Measurements from ENCODE around the gene BAX. TPM values are rescaled to one million over a fixed set of nuclear protein-coding genes. Genes with fewer than 3 reads are reported as not detected.

BAX gene
- total and polyA plus RNA-seq, 7 donors = 16.8 to 66.1 (median 22.2) TPM

DNA sequence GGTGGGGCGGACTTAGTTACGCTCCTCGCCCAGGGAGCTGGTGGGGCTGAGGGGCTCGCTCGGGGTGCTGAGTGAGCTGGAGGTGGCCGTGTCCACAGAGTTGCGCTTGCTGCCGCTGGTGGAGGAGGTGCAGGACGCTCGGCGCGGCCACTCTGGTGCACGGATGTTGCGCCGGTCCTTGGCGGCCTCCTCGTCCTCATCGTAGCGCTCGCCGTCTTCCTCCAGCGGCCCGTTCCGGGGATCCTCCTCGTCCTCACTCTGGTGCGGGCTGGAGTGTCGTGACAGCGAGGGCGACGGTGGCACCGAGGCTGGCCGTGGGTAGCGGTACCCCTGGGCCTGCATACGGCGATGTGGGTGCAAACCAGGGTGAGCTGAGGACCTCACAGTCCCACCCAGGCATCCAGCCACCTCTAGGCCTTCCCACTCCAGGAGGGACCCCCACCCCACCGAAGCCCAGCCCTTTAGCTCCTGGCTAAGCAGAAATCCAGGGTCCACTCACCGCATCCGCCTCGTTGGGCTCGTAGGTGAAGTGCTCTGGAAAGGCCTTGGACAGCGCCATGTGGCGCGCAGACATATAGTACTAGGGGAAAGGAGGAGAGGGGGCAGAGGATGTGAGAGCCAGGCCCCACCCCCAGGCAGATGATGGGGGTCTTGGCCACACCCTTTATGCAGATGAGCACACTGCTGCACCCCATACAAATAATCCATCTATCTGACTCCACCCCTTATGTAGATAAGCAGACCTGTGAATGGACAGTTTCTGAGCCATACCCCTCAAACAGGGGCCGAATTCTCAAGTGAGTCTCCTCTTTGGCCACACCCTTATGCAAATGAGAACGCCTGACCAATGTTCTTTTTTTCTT, 14.8 kb downstream of the BAX start:
- ATAC-seq = no peak
- H3K4me1 ChIP-seq = peaks cover 30% of the 10 kb centered on the region
- no peak overlapping the region for H3K27ac ChIP-seq
- 91 to 93% (median 92%) methylated on average over 42 to 45 of the region's 45 CpGs for WGBS, 3 donors
- H3K9me3 ChIP-seq = no peaks in the 10 kb centered on the region
- intact Hi-C loops (cut with DNase I) = loop anchor here in 1 of 2 donors (2.0 to 10.0 kb wide), 3 partner anchors 97 to 335 kb away; partner anchors contain the start of genes DBP and PPP1R15A
- TF ChIP-seq, protein P1, sequence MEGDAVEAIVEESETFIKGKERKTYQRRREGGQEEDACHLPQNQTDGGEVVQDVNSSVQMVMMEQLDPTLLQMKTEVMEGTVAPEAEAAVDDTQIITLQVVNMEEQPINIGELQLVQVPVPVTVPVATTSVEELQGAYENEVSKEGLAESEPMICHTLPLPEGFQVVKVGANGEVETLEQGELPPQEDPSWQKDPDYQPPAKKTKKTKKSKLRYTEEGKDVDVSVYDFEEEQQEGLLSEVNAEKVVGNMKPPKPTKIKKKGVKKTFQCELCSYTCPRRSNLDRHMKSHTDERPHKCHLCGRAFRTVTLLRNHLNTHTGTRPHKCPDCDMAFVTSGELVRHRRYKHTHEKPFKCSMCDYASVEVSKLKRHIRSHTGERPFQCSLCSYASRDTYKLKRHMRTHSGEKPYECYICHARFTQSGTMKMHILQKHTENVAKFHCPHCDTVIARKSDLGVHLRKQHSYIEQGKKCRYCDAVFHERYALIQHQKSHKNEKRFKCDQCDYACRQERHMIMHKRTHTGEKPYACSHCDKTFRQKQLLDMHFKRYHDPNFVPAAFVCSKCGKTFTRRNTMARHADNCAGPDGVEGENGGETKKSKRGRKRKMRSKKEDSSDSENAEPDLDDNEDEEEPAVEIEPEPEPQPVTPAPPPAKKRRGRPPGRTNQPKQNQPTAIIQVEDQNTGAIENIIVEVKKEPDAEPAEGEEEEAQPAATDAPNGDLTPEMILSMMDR (IDR thresholded peaks at IDR 0.05) = no peak
- H3K4me3 ChIP-seq = no peak overlapping the region
- DNase-seq = no peak
- H3K36me3 ChIP-seq (ENCODE audit: insufficient read depth in 1 of 2, low read depth in 1 of 2) = peaks cover 6 to 75% of the 10 kb centered on the region in 2 donors
- no peaks in the 10 kb centered on the region for H3K27me3 ChIP-seq (ENCODE audit: insufficient read depth in 3 of 3, low read length in 2 of 3)

DNA sequence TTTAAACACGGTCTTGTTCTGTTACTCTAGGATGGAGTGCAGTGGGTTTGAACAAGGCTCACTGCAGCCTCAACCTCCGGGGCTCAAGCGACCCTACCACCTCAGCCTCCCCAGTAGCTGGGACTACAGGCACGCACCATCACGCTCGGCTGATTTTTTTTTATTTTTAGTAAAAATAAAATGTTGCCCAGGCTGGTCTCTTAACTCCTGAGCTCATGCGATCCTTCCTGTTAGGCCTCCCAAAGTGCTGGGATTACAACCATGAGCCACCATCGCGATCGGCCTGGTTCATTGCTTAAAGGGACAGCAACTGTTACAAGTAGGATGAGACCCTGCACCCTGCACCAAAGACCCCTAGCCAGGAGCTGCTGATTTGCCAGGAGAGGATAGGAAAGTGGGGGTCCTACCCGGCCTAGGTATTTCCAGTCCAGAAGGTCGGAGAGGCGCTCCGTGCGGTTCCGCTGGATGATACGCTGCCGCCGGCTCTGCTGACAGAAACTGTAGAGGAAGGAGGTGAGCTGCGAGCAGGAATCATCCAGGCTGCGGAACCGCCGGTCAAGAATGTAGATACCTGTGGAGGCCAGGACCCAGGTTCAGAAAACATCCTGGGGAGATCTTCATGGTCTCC, 15.6 kb downstream of the BAX start:
- no peak for ATAC-seq

DNA sequence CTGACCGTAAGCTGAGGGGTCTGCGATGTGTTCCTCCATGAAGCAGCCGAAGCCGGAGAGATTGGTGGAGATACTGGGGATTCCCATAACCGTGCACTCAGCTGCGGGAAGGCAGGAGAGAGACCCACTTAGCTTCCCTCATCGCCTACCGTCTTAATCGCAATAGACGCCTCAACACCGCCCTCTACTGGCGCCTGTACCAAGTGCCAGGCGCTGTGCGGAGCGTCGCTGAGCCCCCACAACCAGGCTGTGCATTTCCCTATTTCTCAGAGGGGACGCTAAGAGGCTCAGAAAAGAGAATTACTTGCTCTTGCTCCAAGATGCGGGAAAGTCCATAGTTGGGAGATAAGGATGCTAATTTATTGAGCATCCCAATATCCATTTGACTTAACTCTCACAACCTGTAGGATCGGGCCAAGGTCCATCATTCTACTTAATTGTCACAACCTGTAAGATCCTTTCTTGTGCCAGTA, 16.3 kb downstream of the BAX start:
- DNase-seq (peak; percentile 82 to 91), ATAC-seq (peak; percentile 41 to 68 (median 66))
- TF ChIP-seq, protein P1 (IDR thresholded peaks at IDR 0.05) = peak; percentile 92
- Histone ChIP-seq H3K36me3 (ENCODE audit: insufficient read depth in 1 of 2, low read depth in 1 of 2) (peaks cover 6 to 80% of the 10 kb centered on the region in 2 donors), H3K27ac (peak overlapping the region; percentile 43), H3K4me3 (no peak overlapping the region), H3K27me3 (ENCODE audit: insufficient read depth in 3 of 3, low read length in 2 of 3) (no peaks in the 10 kb centered on the region), H3K4me1 (peaks cover 27% of the 10 kb centered on the region), H3K9me3 (no peaks in the 10 kb centered on the region)
- 26 to 30% (median 29%) methylated on average over 19 of the region's 19 CpGs for WGBS, 3 donors
- intact Hi-C loops (cut with DNase I) = loop anchor here in 1 of 2 donors (2.0 kb wide), 1 partner anchor 182 kb away; no protein-coding TSS in a partner anchor

More for the DNA sequence above, 15.6 kb downstream of the BAX start:
- no peaks in the 10 kb centered on the region for H3K27me3 ChIP-seq (ENCODE audit: insufficient read depth in 3 of 3, low read length in 2 of 3)
- no peak overlapping the region for H3K4me3 ChIP-seq
- peaks cover 6 to 82% of the 10 kb centered on the region in 2 donors for H3K36me3 ChIP-seq (ENCODE audit: insufficient read depth in 1 of 2, low read depth in 1 of 2)
- peaks cover 27% of the 10 kb centered on the region for H3K4me1 ChIP-seq
- H3K27ac ChIP-seq = peak overlapping the region; percentile 43
- TF ChIP-seq, protein P1 (IDR thresholded peaks at IDR 0.05) = no peak
- no peak for DNase-seq
- no peaks in the 10 kb centered on the region for H3K9me3 ChIP-seq
- WGBS, 3 donors = 87 to 89% (median 87%) methylated on average over 23 of the region's 23 CpGs
- intact Hi-C loops (cut with DNase I) = loop anchor here in 1 of 2 donors (2.0 kb wide), 1 partner anchor 181 kb away; no protein-coding TSS in a partner anchor

DNA sequence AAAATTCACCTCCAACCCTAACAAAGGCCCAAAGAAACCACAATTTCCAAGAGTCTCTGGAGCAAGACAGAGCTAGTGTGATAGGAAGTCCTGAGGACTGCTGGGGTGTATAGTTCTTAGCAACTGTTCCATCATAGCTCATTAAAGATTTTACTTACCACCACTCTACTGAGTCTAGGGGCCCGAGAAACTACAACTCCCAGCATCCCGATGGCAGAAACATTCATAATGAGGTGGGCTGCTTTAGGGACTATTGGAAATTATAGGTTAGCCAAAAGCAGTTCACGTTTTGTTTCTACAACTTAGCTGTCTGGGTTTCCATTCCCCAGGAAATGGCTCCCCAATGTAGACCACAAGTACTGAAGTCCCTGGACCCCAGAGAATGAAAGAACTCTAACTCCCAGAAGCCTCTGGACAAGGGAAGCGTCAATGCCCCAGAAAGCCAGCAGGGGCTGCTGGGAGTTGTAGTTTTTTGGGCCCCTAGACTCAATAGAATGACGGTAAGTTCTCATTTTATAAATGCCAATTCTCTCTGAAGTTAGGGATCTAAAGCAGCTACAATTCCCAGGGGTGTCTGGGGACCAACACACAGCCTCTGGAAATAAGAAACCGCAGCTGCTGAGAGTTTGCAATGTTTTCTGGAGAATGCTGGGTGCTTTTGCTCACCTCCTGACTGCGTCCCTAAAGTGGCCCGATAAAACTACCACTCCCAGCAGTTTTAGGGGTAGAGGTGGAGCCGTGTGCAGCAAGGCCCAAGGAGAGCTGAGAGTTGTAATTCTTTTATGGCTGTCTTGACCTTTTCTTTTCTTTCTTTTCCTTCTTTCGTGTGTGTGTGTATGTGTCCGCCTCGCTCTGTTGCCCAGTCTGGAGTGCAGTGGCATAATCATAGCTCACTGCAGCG, 21.5 kb downstream of the BAX start:
- H3K36me3 ChIP-seq (ENCODE audit: insufficient read depth in 1 of 2, low read depth in 1 of 2) = peaks cover 6 to 73% of the 10 kb centered on the region in 2 donors

More for the DNA sequence above, 21.5 kb downstream of the BAX start:
- intact Hi-C loops (cut with DNase I) = no loop called here
- Histone ChIP-seq H3K4me1 (peaks cover 22% of the 10 kb centered on the region), H3K9me3 (no peaks in the 10 kb centered on the region), H3K27ac (peak overlapping the region; percentile 86), H3K4me3 (no peak overlapping the region), H3K27me3 (ENCODE audit: insufficient read depth in 3 of 3, low read length in 2 of 3) (no peaks in the 10 kb centered on the region)
- WGBS, 3 donors = 78 to 87% (median 83%) methylated on average over 13 of the region's 13 CpGs
- ATAC-seq = peak in 1 of 4 donors; percentile 29
- TF ChIP-seq, protein P1 (IDR thresholded peaks at IDR 0.05) = no peak
- DNase-seq = no peak
